ENCODE results near the gene TSSK6.

Gene TSSK6

GRCh38 chr19:19502808-19503602 is 12.3 kb downstream of the TSSK6 start:
- no peak for DNase-seq

- DNase-seq = no peak
Observed at GRCh38 chr19:19502281-19502680, 13.1 kb downstream of the TSSK6 start.

- no peak for DNase-seq
Observed at GRCh38 chr19:19501798-19502197, 13.6 kb downstream of the TSSK6 start.

GRCh38 chr19:19500975-19501644 is 14.2 kb downstream of the TSSK6 start:
- DNase-seq = no peak

- no peak for DNase-seq
Observed at GRCh38 chr19:19499272-19499995, 15.9 kb downstream of the TSSK6 start.

GRCh38 chr19:19498255-19498991 is 16.9 kb downstream of the TSSK6 start:
- DNase-seq = no peak

- DNase-seq = no peak
Observed at GRCh38 chr19:19495614-19496603, 19.4 kb downstream of the TSSK6 start.

GRCh38 chr19:19493841-19494546 is 21.4 kb downstream of the TSSK6 start:
- no peak for DNase-seq

- DNase-seq = no peak
Observed at GRCh38 chr19:19492026-19492610, 23.2 kb downstream of the TSSK6 start.

- no peak for DNase-seq
Observed at GRCh38 chr19:19491321-19492025, 23.9 kb downstream of the TSSK6 start.

GRCh38 chr19:19490214-19490968 is 25.0 kb downstream of the TSSK6 start:
- DNase-seq = peak; percentile 1

GRCh38 chr19:19489804-19490204 is 25.5 kb downstream of the TSSK6 start:
- no peak for DNase-seq

GRCh38 chr19:19488875-19489690 is 26.3 kb downstream of the TSSK6 start:
- DNase-seq = no peak

- DNase-seq = no peak
Observed at GRCh38 chr19:19487950-19488874, 27.1 kb downstream of the TSSK6 start.

- no peak for DNase-seq
Observed at GRCh38 chr19:19487077-19487949, 28.0 kb downstream of the TSSK6 start.
